NOMO-1 treated with DMSO at 0.1 percent for 48 hours (cell line): ENCODE results near the gene GFPT2.
A peak's percentile ranks its signal among the peaks of the same experiment; 100 is the strongest.

Experiments
- DNase-seq: peaks from one replicate; lab custom pipeline; 2025; ENCODE audit not compliant: unreplicated experiment; lab: John Stamatoyannopoulos, UW

The GFPT2 gene

DNA sequence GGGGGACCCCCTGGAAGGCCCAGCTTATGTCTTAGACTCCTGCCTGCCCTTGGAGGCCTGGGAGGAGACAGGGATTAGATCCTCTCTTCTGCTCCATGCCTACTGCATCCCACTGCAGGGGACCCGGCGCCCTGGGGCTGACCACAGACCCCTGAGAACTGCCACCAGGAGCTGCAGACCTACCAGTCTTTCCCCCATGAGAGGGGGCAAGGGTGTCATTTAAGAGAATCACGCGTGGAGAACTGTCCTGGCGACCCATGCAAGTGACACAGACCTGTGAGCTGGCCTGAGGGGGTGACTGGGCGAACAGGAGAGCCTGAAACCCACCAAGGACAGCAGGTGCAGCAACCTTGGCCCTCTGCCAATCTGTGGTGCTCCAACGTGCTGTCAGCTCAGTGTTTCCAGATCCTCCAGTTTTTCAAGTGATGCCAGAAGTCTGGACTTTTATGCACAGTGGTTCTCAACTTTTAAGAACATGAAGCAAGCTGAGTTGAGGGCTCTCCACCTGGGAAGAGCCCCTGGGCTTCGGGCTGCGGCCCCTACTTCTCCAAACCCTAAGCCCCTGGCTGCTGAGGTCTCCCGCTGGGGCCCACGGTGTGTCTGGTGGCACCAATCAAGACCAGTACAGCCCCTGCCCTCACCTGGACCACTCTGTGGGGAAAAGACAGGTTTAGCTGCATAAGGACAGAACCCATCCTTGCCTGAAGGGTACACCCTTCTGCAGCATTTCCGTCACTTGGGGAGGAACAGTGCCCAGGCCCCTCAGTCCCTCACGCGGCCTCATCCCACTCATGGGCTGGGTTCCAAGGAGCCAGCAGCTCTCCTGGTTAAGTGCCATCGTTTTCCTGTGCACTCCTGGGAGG, 18.2 kb downstream of the GFPT2 start:
- DNase-seq, result no peak

GRCh38 chr5:180334176-180334575, 19.0 kb downstream of the GFPT2 start:
- no peak for DNase-seq

- no peak for DNase-seq
These were observed 19.5 kb downstream of the GFPT2 start for GRCh38 chr5:180333661-180334060.

GRCh38 chr5:180332861-180333260, 20.3 kb downstream of the GFPT2 start:
- DNase-seq, result no peak

GRCh38 chr5:180332051-180332517, 21.1 kb downstream of the GFPT2 start:
- DNase-seq, result no peak

DNA sequence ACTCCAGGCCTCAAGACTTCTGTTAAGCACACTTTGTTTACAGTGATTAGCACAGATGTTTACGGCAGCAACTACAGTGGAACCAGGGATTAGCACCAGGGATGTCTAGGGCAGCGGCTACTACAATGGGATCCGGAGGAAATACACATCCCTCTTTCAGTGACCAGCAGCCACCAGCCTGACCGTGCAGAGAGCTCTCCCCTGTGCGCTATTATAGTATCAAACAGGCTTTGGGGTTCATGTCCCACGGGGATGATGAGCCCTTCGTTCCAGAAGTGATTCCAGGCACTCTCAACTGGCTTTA, 21.5 kb downstream of the GFPT2 start:
- no peak for DNase-seq

- DNase-seq, result no peak
These were observed 22.1 kb downstream of the GFPT2 start for GRCh38 chr5:180330810-180331646.

DNA sequence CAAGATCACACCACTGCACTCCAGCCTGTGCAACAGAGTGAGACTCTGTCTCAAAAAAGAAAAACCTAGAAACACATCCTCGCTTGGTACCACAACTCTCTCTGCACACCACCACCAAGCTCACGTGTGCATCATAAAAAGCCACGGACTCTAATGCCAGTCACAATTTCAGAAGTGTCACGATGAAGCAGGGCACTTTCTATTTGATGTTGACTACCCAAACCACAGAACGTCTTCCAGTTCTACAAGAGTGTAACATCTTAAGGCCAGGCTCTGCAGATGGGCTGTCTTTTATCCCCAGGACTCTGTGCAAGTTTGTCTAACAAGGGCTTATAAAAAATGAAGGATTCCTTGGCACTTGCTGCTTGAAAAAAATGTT, 22.9 kb downstream of the GFPT2 start:
- DNase-seq, result no peak

DNA sequence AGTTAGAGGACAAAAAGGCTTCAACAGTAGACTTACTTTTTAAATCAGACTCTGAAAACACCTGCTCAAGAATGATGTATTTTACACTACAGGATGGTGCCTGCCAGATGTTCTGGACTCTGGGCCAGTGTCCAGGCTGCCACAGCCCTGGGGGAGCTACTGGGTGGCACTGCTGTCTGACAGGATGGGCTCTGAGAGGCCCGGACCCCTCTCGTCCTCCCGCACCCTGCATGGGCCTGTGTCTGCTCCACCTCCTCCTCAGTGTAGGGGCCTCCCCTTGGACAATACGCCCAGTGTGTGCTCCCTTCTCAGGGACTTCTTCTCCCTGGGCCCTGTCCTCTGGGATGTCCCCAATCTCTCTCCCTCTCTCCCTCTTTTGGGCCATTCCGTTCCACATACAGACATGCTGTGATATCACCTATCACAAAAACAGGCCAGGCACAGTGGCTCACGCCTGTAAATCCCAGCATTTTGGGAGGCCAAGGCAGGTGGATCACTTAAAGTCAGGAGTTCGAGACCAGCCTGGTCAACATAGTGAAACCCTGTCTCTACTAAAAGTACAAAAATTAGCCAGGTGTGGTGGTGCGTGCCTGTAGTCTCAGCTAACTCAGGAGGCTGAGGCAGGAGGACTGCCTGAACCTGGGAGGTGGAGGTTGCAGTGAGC, 23.4 kb downstream of the GFPT2 start:
- no peak for DNase-seq

DNA sequence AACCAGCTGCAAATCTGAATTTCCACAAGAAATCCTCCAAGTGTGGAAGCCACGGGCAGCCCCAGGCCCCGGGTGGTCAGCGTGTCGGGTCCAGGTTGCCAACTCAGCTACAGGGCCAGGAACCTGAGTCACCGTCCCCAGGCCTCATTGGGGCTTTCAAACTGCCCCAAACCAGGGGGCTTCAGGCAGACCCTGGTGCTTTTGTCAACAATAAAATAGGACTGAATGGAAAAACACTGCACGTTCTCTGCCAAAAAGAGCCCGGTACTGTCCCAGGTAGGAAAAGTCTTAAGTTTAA, 24.0 kb downstream of the GFPT2 start:
- no peak for DNase-seq

DNA sequence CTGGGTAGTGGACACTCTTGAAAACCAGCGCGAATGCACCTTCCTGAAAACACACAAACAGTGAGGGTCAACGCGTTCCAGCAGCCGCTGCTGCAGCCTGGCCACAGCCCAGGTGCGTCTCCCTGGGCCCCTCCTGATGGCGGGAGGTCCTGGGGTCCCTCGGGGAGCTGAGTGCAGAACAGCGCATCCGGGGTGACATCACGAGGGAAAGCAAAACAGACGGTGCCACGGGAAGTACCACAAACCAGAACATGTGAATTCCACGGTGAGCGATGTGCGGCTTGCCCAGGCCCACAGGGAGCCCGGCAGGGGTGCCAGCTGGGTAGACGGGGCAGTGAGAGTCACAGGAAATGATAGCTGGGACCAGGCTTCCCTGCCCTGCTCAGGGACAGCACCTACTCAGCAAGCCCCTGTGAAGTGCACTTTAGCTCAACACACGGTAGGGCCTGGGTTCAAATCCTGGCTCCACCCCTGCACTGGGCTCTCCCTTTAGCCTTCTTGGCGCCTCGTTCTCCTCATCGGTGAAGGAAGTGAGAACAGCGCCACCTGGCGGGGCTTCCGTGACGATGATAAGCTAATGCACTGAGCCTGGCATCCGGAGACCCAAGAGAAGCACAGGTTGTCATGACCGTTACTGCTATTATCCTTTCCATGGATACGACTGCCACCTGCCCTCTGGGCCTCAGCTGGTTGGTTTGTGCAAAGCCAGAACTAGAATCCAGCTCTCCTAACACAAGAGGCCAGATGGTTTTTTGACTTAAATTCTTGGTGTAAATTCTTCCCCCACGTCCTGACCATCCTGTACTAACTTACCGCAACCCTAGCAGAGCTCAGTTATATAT, 24.6 kb downstream of the GFPT2 start:
- DNase-seq, result peak; percentile 59

DNA sequence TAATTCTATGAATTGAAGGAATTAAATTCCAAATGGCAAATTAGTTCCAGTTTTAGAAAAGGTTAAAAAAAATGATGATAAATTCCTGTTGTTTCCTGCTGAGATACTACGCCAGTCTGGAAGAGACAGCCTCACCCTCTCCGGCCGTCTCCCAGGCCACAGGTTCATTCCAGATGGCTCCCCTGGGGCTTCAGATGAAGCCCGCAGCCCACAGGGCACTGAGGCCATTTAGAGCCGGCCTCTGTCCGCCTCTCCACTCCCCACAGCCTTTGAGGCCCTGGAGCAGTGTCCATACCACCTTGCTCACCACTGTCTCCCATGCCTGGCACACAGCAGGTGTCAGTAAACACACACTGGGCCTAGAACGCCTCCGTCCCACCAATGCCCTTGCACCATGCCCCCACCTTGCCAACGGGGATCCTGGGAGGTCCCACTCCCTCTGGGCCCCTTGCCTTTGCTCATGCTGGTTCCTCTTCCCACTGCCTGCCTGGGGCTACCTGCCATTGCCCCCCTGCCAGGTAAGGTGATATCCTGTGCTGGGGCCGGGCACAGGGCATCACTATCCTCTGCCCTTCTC, 26.1 kb downstream of the GFPT2 start:
- no peak for DNase-seq

DNA sequence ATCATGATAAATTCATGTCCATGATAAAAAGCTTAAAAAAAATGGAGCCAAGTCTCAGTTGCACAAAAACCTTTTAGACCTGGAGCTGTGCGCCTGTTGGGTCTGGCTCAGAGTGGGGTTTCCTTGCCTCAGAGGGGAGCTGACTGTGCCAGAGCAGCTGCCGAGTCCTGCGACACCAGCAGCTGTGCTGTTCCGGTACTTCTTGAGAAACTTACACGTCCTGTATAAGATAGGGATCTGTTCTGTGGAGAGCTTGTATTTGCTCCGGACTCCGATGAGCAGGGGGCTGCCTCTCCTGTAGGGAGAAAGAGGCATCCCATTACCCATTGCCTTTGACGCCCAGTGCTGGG, 28.6 kb downstream of the GFPT2 start:
- no peak for DNase-seq

DNA sequence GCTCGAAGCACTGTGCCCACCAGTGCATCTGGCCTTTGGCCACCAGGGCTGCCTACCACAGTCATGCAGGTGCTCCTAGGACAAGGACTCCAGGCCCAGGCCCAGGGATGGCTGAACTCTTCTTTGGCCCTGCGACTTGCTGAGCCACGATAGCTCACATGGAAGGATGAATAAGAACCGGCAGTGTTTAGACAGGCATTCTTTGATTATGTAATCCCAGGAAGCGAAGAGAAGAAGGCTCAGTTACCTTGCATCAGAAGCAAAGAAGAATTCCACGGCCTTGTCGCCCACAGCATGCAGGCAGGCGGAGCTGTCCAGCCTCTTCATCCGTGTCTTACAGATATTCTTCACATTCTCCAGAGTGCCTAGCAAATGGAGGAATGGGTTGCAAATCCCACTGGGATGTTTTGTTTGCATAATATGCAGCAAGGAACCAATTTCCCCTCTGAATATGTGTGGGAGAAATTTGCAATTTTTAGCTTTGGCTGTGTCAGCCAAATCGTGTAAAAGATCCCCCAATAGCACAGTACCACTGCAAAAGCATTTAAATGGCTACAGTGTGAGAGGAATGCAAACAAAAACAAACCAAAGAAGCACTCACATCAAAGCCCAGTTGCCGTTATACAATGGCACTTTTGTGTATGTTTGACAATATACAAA, 29.1 kb downstream of the GFPT2 start:
- DNase-seq, result no peak

GRCh38 chr5:180323160-180323559, 30.0 kb downstream of the GFPT2 start:
- DNase-seq, result no peak

DNA sequence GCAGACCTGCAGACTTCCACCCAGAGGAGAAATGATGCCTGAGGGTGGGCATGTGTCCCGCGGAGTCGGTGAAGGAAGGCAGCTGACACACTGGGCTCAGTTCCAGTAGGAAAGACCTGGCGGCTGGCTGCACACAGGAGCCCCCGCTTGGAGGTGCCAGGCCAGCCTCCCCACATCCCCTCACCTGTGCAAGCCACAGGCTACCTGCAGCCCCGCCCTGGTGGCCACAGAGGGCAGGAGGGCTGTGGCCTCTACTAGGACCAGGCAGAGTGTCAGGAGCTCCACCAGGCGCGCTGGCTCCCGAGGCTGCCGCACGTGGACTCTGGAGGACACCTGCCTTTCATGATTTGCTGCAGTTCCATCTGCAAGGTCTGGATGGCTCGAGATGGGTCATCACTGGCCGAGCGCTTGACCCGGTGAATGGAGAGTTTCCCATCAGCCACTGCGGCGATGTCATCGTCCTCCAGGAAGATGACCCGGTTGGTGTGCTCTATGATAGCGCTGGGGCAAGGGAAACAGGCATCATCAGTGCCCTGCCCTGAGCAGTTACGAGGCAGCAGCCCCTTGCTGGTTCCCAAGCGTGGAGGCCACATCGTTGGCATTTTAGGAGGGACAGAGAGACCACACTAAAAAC, 34.6 kb downstream of the GFPT2 start:
- no peak for DNase-seq

DNA sequence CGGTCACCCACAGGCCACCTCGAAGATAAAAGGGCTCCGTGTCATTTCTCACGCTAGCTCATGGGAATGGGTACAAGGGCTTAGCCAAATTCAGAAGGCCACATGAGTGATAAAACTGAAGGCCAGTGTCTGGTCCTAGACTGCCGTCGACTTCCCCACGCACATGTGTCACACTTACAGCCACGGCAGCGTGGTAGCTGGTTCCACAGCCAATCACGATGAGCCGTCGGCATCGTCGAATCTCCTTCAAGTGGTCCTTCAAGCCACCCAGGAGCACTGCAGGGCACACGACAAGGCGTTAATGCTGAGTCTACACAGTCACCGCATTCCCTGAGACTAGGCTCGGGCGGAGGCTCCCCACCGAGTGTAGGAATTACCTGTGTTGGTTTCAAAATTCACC, 36.5 kb downstream of the GFPT2 start:
- no peak for DNase-seq

DNA sequence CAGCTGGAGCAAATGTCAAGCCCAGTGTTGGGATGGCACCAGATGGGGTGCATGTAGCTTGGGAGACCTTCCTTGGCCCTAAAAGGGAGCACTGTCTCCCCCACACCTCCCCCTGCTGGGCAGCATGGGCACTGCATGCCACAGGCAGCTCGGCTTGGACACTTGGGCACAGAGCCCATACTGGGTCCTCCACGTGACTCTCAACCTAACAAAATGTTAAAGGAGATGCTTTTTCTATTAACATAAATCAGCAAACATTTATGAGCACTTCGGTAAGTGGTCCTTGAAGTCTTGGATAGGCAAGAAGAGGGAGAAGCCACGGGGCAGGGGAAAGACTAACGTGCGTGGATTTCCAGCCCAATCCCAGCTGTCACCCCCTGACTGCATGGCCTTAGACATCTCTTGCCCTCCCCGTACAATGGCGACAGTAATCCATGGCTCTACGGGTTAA, 37.3 kb downstream of the GFPT2 start:
- peak; percentile 22 for DNase-seq

- DNase-seq, result no peak
These were observed 39.2 kb downstream of the GFPT2 start for GRCh38 chr5:180313677-180314505.
